Embryonic facial prominence (tissue), 1 donor: ENCODE data around the gene PHF21A.
"Not testable (repeated sequence)": the region's sequence is repeated elsewhere in the genome, so short reads cannot be mapped to it uniquely, and the experiment has no call there.

Experiments
- DNase-seq: peaks from one replicate; pipeline ENCODE4 v3.0.0-alpha.2; 2016; ENCODE audit errors: extremely low spot score

The PHF21A gene

GRCh38 chr11:46120346-46121300 lies 631 bp downstream of the PHF21A start:
- peak; percentile 88 for DNase-seq

GRCh38 chr11:46119352-46120216 lies 1.7 kb downstream of the PHF21A start:
- DNase-seq, result peak; percentile 64

DNA sequence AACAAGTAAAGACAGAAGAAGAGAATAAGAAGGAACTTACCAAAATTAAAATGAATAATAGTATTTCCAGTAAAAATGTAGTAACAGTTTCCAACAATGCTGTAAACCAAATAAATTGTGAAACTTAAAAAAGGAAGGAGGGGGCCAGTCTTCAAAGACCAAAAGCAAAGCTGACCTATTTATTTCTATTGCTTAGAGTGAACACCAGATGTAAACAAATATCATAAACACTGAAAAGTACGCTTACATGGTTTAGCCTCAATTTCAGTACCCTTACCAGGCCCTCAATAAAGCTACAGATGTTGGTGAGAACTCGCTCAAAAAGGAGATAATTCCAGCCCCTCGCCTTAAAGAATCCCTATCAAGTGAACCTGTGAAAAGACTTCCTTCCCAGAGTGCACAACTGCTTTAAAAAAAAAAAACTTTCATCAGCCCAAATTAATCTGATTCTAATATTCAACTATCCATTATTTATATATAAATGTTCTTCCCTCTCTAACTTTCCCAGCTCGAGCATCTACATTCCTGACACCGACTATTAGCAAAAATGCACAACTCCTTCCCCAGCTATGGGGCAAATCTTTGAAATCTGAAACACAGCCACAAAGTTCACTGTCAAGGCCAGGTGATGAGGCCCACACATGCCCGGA lies 2.4 kb downstream of the PHF21A start:
- no peak for DNase-seq

GRCh38 chr11:46117842-46118241 lies 3.4 kb downstream of the PHF21A start:
- no peak for DNase-seq

- DNase-seq, result not testable (repeated sequence)
Observed at GRCh38 chr11:46116712-46117037, 4.6 kb downstream of the PHF21A start.

DNA sequence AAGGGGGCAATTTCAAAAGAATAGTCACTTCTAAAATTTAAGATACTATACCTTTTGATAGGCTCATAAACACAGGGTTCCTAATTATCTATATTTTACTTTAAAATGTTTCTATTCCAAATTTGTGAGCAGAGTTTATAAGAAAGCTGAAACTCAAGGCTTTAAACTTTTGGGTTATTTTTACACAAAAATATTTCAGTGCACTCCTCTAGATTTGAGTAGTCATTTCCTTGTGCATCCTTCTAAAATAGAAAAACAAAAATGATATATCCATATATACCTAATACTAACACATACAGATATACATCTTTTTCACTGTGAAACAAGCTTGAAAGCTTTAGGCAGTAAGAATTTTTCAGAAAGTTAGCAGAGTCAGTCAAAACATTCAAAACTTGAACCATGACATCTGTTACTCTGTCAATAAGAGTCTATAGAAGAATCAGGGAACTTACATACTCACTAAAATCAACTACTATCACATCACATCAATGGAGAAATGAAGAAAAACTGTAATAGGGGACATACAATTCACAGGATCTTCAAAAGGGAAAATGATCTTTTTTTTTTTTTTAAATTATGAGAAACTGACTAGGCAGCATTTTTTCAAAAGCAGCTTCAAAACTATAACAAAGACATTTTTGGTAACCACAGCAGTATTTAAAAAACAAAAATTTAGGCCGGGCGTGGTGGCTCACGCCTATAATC lies 5.1 kb downstream of the PHF21A start:
- no peak for DNase-seq

- DNase-seq, result no peak
Observed at GRCh38 chr11:46114961-46115360, 6.3 kb downstream of the PHF21A start.

- no peak for DNase-seq
Observed at GRCh38 chr11:46114378-46114777, 6.9 kb downstream of the PHF21A start.

- peak; percentile 75 for DNase-seq
Observed at GRCh38 chr11:46112961-46113607, 8.2 kb downstream of the PHF21A start.

- DNase-seq, result no peak
Observed at GRCh38 chr11:46108751-46109150, 12.5 kb downstream of the PHF21A start.

- no peak for DNase-seq
Observed at GRCh38 chr11:46107780-46108179, 13.5 kb downstream of the PHF21A start.

- no peak for DNase-seq
Observed at GRCh38 chr11:46107408-46107718, 13.9 kb downstream of the PHF21A start.

GRCh38 chr11:46106530-46107407 lies 14.5 kb downstream of the PHF21A start:
- DNase-seq, result no peak

GRCh38 chr11:46105926-46106325 lies 15.3 kb downstream of the PHF21A start:
- DNase-seq, result no peak

DNA sequence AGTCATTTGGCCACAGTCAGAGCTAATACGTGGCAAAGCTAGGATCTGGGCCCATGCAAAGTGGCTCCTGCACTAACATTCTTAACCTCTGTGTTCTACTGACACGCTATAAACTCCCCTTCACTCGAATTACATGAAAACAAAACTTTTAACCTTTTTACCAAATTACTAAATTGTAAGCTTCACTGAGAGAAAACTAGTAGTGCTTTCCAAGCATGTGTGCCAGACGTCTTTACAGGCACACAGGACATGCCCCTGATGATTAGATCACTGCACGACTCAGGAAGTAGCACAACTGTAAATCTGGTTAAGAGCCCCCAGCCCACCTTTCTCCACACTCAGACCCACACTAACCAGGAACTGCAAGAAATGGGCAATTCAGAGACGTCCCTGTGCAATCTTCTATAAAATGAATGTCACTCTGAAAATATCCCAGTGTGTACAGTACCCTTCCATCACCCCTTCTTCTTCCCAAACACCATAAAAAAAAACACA lies 16.1 kb downstream of the PHF21A start:
- DNase-seq, result no peak

DNA sequence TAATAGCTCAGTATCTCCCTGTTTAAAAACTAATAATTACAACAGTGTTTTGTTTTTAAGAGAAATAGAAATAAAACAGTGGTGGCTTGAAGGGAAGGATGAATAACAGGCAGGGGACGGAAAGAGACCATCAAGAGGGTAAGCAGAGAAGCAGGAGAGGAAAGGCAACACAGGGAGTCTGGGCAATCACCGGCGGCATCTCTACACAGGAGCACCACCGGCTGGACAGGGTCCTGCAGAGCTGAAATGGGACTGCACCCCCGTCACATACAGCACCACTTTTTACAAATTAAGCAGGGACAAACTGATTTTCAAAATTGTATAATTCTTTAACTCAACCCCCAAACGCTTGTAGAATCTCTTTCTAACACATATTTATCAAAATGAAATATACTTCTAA lies 18.4 kb downstream of the PHF21A start:
- DNase-seq, result no peak

DNA sequence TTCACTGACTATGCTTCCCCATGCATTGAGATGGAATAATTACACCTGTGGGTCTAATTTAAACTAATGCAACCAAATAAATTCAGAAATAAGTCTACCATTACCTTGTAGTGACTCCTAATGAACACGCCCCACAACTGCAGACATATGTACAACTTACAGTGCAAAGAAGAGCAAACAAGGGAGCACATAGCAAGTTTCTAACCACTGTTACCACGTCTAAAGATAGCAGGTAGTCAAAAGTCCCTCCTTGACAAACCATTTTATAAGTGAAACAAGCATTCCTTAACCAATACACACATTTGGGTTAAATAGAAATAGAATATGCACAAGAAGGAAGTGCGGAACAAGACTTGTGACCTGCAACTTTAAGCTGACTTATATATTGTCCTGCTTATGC lies 20.6 kb downstream of the PHF21A start:
- no peak for DNase-seq

DNA sequence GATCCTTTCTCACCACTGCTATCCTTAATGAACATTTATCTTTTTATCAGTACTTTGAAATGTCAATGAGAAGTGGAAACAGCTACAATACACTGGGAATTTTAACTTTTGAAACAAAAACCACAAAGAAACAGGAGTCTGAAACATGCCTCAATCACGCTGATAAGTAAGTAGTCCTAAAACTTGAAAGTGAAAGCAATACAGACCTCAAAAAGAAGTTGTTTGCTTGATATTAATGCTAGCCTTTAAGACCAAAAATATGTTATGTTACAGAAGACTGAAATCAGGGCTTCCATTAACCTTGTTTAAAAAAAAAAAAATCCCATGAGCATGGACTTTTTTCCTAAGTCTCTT lies 21.3 kb downstream of the PHF21A start:
- no peak for DNase-seq

DNA sequence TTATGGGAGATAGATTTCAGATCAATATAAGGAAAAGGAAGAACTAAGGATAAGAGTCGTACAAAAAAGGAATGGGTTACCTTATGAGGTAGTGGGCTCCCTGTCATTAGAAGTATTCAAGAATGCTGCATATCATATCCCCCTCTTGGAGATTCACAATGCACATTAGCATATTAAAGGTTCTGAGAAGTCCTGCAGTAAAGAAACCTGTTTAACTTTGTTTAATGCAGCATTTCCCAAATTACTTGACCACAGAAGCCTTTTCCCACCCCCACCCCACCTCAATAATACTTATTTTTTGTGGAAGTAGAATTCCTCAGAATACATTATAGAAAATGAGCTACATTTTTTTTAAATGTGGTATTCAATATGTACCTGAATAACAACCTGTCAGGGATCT lies 30.9 kb downstream of the PHF21A start:
- DNase-seq, result no peak

- no peak for DNase-seq
Observed at GRCh38 chr11:46079662-46080061, 41.6 kb downstream of the PHF21A start.
